Measurements from ENCODE around the gene SGMS1.
"Not testable (repeated sequence)": the region's sequence is repeated elsewhere in the genome, so short reads cannot be mapped to it uniquely, and the experiment has no call there.

Gene SGMS1

GRCh38 chr10:50355693-50356480 is 267.9 kb downstream of the SGMS1 start:
- not testable (repeated sequence) for DNase-seq

- no peak for DNase-seq
These were observed 272.1 kb downstream of the SGMS1 start for GRCh38 chr10:50351483-50352146.

GRCh38 chr10:50350366-50350765 is 273.4 kb downstream of the SGMS1 start:
- no peak for DNase-seq

- no peak for DNase-seq
These were observed 274.2 kb downstream of the SGMS1 start for GRCh38 chr10:50349554-50349953.

- DNase-seq = no peak
These were observed 276.4 kb downstream of the SGMS1 start for GRCh38 chr10:50347394-50347802.

- no peak for DNase-seq
These were observed 276.8 kb downstream of the SGMS1 start for GRCh38 chr10:50346942-50347341.

- no peak for DNase-seq
These were observed 278.2 kb downstream of the SGMS1 start for GRCh38 chr10:50345545-50345944.

- no peak for DNase-seq
These were observed 279.9 kb downstream of the SGMS1 start for GRCh38 chr10:50343702-50344331.

- DNase-seq = no peak
These were observed 281.8 kb downstream of the SGMS1 start for GRCh38 chr10:50341987-50342386.

GRCh38 chr10:50336140-50336539 is 287.6 kb downstream of the SGMS1 start:
- DNase-seq = no peak

- DNase-seq = no peak
These were observed 288.4 kb downstream of the SGMS1 start for GRCh38 chr10:50335397-50335796.

GRCh38 chr10:50334273-50334672 is 289.5 kb downstream of the SGMS1 start:
- DNase-seq = no peak

GRCh38 chr10:50333872-50334271 is 289.9 kb downstream of the SGMS1 start:
- no peak for DNase-seq

GRCh38 chr10:50332108-50332842 is 291.5 kb downstream of the SGMS1 start:
- no peak for DNase-seq

GRCh38 chr10:50331486-50331885 is 292.3 kb downstream of the SGMS1 start:
- no peak for DNase-seq

- DNase-seq = no peak
These were observed 296.7 kb downstream of the SGMS1 start for GRCh38 chr10:50326757-50327701.

- DNase-seq = no peak
These were observed 297.6 kb downstream of the SGMS1 start for GRCh38 chr10:50326172-50326555.

GRCh38 chr10:50325449-50326171 is 298.1 kb downstream of the SGMS1 start:
- no peak for DNase-seq

GRCh38 chr10:50324680-50325393 is 298.9 kb downstream of the SGMS1 start:
- no peak for DNase-seq

- DNase-seq = no peak
These were observed 299.7 kb downstream of the SGMS1 start for GRCh38 chr10:50324046-50324445.

- DNase-seq = no peak
These were observed 301.7 kb downstream of the SGMS1 start for GRCh38 chr10:50322077-50322476.

Measured in activated CD8-positive, alpha-beta memory T cell treated with anti-CD3 and anti-CD28 coated beads for 24 hours (primary cell).